HL-60/S4 treated with retinoic acid at 250 ng/mL for 4 days and 3 days (cell line): ENCODE data around the gene ZSWIM3.
"Not testable (repeated sequence)": the region's sequence is repeated elsewhere in the genome, so short reads cannot be mapped to it uniquely, and the experiment has no call there.

Experiments
- in situ Hi-C: fragments of 300-500 bp; cut with MboI; formaldehyde crosslinking; loops from 2 replicates; pipeline ENCODE4 v1.7.0; 2022; ENCODE audit warnings: low sequenced_read_pairs

ZSWIM3 gene

DNA sequence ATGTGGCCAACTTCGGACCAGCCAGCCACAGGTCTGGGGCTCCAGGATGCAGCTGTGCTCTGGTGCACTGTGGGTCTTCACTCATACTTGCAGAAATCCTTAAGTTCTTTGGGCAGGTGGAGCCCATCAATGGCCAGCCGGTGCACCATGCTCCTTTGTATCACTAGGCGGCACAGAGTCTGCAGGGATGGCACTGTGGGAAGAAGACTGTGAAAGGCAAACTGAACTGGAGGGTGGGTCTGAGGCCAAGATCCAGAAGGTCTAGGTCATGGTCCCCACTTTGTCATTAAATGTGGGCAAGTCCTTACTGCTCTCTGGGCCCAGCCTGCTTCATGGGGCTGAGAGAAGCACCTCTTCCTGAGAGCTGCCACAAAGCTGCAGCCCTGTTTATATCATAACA lies 31.3 kb downstream of the ZSWIM3 start:
- in situ Hi-C loops: no loop called here

DNA sequence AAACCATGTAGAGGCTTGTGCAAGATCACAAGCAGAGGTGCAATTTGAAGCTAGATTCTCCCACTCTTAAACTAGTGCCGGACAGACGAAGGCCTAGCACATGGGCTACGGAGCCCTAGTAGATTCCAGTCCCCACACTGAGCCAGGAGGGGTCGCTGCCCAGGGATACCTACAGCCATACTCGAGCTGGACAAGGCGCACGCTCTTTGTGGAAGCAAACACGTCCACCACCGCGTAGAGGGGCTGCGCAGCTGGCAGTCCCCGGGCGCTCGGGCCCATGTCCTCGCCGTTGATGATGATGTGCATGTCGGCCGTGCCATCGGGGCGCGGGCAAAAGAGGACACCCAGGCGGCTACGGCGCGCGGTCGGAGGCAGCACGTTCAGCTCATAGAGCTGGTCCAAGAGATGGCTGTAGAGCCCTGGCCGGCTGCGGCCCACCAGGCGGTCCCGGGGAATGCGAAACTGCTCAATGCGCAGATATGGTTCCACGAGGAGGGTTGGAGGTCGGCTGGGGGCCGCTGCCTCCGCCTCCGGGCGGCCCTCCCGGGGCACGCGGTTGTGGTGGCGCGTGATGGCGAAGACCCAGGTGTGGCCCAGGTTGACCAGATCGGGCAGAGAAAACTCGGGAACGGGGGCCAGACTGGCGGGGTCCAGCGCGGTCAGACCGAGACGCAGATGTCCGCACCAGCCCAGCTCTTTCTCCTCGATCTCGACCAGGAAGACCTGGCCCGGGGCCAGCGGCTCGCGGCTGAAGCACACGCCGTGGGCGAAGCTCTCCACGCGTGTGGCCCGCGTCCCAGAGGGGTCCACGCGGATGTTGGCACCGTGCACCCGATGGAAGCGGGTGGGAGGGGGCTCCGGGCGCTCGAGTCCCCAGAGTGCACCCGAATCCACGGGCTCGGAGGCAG lies 32.9 kb downstream of the ZSWIM3 start:
- in situ Hi-C loops: no loop called here

DNA sequence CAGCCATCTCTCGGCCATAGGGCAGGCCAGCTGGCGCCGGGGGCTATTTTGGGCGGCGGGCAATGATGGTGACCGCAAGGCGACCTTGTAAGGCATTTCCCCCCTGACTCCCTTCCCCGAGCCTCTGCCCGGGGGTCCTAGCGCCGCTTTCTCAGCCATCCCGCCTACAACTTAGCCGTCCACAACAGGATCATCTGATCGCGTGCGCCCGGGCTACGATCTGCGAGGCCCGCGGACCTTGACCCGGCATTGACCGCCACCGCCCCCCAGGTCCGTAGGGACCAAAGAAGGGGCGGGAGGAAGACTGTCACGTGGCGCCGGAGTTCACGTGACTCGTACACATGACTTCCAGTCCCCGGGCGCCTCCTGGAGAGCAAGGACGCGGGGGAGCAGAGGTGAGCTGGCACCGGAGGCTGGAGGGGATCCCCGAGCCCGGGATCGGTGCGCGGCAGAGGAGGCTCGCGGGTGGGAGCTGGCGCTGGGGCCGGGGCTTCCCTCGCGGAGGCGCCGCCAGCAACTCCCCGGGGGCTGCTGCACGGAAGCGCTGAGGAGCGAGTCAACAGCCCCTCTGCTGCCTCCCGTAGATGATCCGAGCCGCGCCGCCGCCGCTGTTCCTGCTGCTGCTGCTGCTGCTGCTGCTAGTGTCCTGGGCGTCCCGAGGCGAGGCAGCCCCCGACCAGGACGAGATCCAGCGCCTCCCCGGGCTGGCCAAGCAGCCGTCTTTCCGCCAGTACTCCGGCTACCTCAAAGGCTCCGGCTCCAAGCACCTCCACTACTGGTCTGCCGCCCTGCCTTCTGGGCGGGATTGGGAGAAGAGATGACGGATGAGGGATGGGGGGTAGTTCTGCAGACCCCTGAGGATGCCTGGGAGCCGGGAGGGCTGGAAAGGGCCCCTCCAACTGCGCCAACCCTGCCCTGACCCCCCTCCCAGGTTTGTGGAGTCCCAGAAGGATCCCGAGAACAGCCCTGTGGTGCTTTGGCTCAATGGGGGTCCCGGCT lies 33.9 kb downstream of the ZSWIM3 start, which contains the start of the genes CTSA and NEURL2:
CTSA (plus strand) TSS at position 351 of the 999 bp plus-strand sequence; CDS start at position 585, 234 bp downstream.
NEURL2 (minus strand) TSS at position 224 of the 999 bp plus-strand sequence; CDS start at position 7, 217 bp downstream.
- in situ Hi-C loops: no loop called here

- in situ Hi-C loops: no loop called here
Observed at GRCh38 chr20:45892049-45892825, 34.8 kb downstream of the ZSWIM3 start.

- in situ Hi-C loops: no loop called here
Observed at GRCh38 chr20:45892828-45893500, 35.5 kb downstream of the ZSWIM3 start.

DNA sequence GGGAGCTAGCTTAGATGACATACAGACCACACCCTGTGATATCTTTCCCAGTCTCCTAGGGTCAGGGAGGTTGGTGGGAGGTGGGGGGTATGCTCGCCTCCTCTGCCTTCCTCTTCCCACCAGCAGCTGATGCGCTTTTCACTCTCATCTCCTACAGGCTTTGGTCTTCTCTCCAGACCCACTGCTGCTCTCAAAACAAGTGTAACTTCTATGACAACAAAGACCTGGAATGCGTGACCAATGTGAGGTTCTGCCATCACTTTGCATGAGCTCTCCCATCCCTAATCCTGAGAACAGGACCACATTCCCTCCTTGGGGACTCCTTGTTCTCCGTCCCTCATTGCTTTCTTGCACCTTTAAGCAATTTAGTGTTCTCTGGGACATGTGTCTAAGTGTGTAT lies 36.4 kb downstream of the ZSWIM3 start:
- in situ Hi-C loops: no loop called here

GRCh38 chr20:45894797-45895196 lies 37.4 kb downstream of the ZSWIM3 start:
- in situ Hi-C loops: no loop called here

DNA sequence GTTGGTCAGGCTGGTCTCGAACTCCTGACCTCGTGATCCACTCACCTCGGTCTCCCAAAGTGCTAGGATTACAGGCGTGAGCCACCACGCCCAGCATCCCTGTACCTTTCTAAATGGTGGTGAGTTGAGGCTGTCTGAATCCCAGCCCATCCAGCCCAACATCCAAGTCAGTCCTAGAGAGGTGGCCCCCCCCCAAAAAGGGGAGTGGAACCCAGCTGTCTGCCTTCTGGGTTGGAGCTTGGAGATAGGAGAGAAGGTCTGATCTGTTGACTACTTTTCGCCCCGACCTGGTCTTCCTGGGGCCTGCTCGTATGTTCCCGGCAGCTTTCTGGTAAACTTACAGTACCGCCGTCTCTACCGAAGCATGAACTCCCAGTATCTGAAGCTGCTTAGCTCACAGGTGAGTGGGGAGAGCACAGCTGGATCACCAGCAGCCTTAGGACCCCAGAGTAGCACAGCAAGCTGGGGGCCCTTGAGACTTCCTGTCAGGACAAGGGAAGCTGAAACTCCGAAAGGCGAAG lies 39.3 kb downstream of the ZSWIM3 start:
- in situ Hi-C loops: no loop called here

- in situ Hi-C loops: no loop called here
Observed at GRCh38 chr20:45897289-45897688, 39.9 kb downstream of the ZSWIM3 start.

DNA sequence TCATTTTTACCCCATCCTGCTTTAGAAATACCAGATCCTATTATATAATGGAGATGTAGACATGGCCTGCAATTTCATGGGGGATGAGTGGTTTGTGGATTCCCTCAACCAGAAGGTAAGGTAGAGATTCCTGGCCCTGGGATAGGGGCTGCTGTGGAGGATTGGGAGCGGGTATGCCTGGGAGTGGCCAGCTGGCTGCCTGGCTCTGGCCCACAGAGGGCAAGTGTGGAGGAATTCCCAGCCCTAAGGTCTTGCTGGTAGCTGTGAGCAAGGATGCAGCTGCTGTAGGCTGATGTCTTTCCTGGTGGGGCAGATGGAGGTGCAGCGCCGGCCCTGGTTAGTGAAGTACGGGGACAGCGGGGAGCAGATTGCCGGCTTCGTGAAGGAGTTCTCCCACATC lies 40.3 kb downstream of the ZSWIM3 start:
- in situ Hi-C loops: no loop called here

DNA sequence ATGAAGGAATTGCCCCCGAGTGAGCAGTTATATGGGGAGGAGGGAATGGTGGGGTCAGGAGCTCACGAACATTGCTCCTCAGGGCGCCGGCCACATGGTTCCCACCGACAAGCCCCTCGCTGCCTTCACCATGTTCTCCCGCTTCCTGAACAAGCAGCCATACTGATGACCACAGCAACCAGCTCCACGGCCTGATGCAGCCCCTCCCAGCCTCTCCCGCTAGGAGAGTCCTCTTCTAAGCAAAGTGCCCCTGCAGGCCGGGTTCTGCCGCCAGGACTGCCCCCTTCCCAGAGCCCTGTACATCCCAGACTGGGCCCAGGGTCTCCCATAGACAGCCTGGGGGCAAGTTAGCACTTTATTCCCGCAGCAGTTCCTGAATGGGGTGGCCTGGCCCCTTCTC lies 40.9 kb downstream of the ZSWIM3 start:
- in situ Hi-C loops: no loop called here

GRCh38 chr20:45899046-45899835 lies 41.8 kb downstream of the ZSWIM3 start:
- in situ Hi-C loops: no loop called here

DNA sequence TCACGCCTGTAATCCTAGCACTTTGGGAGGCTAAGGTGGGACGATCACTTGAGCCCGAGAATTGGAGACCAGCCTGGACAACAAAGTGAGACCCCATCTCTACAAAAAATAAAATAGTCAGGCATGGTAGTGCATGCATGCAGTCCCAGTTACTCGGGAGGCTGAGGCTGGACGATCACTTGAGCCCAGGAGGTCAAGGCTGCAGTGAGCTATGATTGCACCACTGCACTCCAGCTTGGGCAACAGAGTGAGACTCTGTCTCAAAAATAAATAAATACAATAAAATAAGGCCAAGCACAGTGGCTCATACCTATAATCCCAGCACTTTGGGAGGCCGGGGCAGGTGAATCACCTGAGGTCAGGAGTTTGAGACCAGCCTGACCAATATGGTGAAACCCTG lies 43.9 kb downstream of the ZSWIM3 start:
- in situ Hi-C loops: not testable (repeated sequence)

DNA sequence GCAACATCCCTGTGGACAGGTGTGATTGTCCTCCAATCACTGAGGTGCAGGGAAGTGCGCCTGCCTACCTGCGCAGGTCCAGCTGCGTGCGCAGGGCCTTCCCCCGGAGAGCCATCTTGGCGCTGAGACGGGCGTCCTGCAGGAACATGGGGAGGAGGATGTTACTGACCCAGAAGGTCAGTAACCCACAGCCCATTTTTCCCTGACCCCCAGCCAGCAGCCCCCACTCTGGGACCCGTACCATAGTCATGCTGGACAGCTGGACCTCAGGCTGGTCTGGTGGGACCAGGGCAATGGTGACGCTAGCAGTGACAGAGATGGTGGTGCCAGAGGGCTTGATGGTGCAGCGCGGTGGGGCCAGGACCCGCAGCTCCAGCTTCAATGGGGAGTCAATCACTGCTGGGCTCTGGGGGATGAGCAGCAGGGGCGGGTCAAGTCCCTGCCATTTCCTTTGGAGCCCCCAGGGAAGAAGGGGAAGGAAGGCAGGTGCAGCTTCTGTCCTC lies 44.8 kb downstream of the ZSWIM3 start:
- in situ Hi-C loops: no loop called here

- in situ Hi-C loops: no loop called here
Observed at GRCh38 chr20:45904583-45905504, 47.4 kb downstream of the ZSWIM3 start.

- in situ Hi-C loops: no loop called here
Observed at GRCh38 chr20:45905505-45906079, 48.2 kb downstream of the ZSWIM3 start.

DNA sequence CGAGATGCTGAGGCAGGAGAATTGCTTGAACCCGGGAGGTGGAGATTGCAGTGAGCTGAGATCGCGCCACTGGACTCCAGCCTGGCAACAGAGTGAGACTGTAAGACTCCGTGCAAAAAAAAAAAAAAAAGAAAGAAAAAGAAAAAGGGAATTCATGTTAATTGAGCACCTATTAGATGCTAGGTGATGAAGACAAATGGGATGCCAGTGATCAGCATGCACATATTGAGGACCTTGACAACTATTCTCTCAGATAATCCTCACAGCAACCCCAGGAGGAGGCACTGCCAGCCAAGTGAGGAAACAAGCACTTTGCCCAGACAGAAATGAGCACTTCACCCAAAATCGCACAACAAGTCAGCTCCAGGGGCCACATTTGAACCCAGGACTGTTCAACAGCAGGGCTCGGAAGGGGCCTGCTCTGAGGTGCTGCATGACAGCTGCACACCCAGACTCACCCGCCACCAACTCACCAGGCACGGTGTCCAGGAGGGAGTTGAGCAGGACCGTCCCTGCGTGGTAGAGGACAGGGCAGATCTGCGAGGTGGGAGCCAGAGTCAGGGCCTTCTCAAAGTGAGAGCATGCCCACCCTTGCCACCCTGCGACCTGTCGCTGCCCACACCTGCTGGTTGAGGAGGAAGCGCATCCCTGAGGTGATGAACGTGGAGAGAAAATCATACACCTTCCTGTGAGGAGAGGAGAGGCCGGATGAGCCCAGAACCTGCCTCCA lies 50.0 kb downstream of the ZSWIM3 start:
- in situ Hi-C loops: no loop called here
